Activated naive CD8-positive, alpha-beta T cell treated with anti-CD3 and anti-CD28 coated beads, Interleukin-2, amount 50 U/mL, for 16 hours (primary cell): ENCODE results near the gene MMP20.

ENCODE experiments used
- DNase-seq: peaks from one replicate; pipeline ENCODE4 v3.0.0-alpha.2; 2020; ENCODE audit warnings: low read depth, low spot score

MMP20 gene

GRCh38 chr11:102623128-102623527 lies 2.0 kb downstream of the MMP20 start:
- DNase-seq = no peak

DNA sequence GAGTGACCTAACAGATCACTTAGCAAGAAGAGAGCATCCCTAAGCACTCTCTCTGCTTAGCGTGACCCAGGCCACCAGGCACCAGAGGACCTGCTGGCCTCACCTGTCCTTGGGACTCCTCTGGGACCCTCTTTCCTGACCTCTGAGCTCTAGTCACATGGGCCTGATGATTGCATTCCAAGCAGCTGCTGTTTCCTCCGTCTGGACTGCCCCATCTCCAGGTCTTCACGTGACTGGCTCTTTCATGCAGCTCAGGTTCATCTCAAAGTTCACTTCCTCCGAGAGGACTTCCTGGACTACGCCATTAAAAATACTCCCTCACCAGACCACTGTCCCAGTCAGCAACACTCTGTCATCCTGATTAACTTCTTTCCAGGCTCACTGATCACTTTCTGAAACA lies 2.9 kb downstream of the MMP20 start:
- DNase-seq = no peak

DNA sequence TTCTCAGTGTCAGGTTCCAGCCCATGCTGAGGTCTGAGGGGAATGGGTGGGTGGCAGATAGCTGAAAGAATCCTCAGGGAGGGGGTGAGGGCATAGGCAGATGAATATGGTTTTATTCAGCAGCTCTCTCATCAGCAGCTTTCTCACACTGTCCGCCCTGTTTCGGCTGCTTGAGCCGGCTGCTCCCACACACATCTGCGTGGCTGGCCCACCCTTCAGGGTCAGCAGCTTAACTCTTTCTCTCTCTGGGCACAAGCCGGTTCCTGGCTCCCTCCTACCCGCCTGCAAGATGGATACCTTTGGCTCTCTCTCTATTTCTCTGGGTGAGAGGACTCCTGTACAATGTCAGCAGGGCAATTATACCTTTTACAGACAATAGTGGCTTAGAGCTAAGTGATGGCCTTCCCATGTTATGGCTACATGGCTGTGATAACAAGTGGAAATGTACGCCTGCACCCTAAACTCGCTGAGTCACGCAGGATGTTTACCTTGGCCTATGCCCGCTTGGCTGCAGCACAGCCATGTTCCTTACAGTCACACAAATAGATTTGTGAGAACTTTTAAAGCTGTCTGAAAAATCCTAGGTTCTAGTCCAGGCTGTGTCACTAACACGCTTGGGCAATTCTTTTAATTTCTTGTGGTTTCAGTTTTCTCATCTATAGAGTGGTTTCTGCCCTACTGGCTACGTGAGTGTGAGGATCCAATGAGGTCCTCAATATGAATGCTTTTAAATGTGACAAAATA lies 4.1 kb downstream of the MMP20 start:
- DNase-seq = no peak

DNA sequence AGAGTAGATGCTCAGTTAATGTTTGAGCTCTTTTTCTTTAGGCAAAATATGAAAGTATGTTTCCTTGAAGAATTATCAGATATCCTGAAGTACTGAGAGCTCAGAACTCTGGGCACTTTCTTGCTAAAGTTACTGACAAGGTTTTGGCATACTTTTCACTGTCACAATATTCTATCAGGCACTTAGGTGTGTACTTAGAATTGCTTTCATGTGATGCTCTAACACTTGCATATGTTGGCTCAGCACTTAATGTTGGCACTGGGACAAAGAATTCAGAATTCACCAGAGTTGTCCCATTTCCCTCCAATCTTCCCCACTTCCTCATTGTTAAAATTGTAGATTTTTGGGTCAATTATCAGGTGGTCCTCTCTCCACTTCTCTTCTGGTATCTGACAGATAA lies 5.0 kb downstream of the MMP20 start:
- no peak for DNase-seq

DNA sequence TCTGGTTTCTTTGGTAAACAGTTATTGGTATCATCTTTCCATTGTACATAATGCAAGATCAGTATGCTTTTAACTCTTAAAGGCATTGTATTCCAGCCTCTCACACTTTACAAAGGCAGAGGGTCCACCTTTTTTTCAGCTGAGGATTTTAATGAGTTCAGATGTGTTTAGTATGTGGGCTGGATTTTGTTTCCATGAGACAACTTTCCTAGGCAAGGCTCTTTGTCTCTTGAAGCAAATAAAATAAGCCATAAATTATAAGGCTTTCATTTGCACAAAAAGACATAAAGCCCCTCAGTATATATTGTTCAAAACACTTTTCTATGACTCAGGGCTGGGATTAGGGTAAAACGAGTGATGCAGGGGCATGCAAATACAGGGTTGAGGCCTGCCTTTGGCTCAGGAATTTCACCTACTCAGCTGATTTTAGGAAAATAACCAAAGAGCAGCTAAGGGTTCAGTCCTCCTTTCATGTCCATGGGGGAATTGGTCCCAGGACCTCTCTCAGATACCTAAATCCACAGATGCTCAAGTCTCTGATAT lies 7.6 kb downstream of the MMP20 start:
- DNase-seq = no peak

DNA sequence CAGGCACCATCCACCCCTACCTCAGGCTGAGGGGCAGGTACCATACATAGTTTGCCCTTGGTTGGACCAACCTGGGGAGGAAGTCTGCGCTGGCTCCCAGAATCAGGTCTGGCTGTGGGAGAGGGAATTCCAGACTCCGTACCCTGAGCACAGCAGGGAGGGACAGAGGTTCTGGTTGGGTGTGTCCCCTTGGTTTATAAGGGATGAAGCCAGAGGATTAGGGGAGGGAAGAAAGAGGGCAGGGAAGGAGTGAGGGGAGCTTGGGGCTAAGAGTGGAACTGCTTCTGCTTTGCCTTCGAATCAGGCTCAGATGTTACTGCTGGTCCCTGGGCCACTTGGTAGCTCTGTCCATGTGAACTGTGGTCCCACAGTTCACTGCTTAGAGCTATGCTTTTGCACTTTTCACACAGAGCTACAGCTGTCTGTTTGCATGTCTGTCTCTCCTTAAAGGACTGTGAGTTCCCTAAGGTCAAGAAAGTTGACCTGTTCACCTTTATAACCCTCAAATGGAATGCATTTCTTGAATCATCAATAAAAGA lies 9.2 kb downstream of the MMP20 start:
- no peak for DNase-seq

DNA sequence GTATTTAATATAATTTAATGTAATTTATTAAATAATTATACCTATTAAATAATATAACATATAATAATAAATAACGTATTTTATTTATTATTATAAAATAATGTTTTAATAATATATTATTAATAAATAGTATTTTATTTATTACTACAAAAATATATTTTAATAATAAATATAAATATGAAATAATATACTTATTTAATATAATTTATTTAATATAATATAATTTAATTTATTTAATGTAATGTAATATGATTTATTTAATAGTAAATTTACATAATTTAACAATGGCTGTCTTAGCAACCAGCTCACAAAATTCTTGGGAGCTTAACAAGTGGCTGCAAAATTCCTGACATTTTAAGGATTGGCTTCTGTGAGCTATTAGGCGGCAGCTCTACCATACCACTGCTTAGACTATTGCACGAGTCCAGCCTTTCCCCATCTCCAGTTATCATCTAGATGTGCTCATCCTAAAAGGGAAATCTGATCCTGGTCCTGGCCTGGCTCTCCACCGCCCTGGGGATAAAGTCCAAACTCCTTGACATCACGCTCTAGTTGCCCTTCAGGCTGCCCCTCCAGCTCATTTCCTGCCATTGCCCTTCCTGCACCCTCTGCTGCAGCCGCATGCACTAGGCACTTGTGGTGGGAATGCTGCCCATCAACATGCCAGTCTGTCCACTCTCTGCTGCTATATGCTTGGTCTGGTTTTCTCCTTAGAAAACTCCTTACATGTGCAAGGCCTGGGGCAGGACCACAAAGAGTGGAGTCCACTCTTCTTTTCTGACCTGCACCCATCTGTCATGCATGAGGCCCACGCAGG lies 9.8 kb downstream of the MMP20 start:
- DNase-seq = no peak

- DNase-seq = no peak
Measured at GRCh38 chr11:102614485-102614884, 10.6 kb downstream of the MMP20 start.

- DNase-seq = no peak
Measured at GRCh38 chr11:102614031-102614430, 11.1 kb downstream of the MMP20 start.

DNA sequence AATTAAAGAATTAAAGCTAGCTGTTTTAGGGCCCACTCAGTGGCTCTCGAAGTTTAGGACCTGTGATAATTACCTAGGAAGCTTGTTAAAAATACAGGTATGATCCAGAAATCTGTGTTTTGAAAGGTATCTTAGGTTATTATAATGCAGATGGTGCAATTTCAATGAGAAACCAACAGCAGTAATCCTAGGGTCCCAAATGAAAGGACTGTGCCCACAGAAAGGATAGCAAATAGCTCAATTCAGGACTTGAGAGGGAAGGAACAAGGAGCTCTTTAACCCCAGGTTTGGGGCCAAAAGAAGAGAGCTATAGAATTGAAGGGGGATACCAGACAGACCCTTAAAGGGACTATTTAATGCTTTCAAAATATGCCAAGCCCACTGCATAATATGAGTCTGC lies 11.7 kb downstream of the MMP20 start:
- DNase-seq = no peak

- DNase-seq = no peak
Measured at GRCh38 chr11:102611291-102611690, 13.8 kb downstream of the MMP20 start.

DNA sequence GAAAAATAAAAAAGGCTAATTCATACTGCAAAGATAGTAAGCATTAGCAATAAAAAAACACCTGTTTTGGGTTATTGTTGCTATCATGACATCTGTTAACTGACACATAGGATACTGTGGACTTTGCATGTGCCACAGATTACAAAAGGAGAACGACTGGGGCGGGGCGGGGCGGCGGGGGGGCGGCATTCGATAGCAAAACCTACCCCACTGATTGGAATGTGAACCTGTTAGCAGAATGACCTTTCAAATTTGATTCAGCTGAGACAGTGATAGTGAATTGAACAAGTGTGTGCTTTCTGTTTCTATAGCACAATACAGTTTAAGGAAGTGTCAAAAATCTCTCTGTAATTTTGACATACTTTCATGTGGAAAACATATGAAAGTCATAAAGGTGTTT lies 14.9 kb downstream of the MMP20 start:
- DNase-seq = no peak

- DNase-seq = no peak
Measured at GRCh38 chr11:102608699-102609098, 16.4 kb downstream of the MMP20 start.

DNA sequence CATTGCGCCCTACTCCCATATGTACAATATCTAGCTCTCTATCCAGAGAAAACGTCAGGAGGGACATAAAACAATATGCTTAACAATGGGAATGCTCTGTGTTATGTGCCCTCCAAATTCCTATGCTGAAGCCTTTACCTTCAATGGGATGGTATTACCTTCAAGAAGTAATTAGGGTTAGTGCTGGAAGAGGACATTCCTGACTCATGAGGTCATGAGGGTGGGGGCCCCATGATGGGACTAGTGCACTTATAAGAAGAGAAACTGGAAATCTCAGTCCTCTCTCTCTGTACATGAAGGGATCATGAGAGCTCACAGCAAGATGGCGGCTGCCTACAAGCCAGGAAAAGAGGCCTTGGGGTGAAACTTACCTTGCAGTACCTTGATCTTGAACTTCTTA lies 20.3 kb downstream of the MMP20 start:
- DNase-seq = no peak

GRCh38 chr11:102604011-102604410 lies 21.1 kb downstream of the MMP20 start:
- no peak for DNase-seq

- no peak for DNase-seq
Measured at GRCh38 chr11:102603576-102603975, 21.6 kb downstream of the MMP20 start.

GRCh38 chr11:102603091-102603490 lies 22.0 kb downstream of the MMP20 start:
- no peak for DNase-seq

GRCh38 chr11:102600666-102601065 lies 24.5 kb downstream of the MMP20 start:
- DNase-seq = no peak

DNA sequence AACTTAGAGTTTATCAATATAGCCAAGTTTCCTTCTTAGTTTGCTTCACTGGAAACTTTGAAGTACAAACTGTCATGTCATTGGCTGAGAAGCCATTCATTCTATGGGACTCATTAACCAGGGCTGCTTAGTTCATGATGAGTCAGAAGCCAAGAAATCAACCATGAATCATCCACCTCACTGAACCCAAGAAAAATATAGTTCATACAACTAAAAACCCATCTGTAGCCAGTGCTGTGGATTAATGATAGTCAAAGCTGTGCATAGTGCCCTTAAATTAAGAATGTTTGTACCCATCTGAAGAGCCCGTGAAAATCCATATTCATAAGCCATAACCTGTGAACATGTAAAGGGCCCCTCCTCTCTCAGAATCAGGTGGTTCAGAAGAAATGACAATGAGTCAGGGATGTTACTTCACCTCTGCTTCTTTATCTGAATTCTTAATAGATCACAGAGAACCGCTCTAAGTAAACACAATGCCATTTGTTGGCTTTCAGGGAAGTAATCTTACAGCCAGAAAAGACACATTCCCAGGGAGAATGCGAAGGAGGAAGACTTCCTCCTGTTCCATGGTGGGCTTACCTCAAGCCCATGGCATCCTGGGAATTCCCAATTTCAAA lies 25.4 kb downstream of the MMP20 start:
- DNase-seq = no peak

DNA sequence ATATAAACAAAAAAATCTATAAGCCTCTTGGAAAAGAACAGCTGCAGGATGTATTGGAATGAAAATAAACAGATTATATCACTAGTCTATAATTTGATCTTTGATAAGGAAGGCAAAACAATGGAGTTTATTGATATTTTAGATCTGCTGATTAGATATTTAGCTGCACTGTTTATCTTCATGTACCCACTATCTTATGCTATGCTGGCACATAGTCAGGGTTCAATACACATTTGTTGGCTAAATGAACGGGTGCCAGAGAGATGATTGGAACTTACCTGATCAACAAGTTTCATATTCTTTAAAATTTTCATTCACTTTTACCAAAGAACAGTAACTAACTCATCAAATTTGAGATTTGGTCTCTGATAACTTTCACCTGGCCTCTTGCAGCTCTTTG lies 26.9 kb downstream of the MMP20 start:
- DNase-seq = no peak

- DNase-seq = no peak
Measured at GRCh38 chr11:102596578-102596977, 28.6 kb downstream of the MMP20 start.
